Measurements from ENCODE around the gene WDR7.

DNA sequence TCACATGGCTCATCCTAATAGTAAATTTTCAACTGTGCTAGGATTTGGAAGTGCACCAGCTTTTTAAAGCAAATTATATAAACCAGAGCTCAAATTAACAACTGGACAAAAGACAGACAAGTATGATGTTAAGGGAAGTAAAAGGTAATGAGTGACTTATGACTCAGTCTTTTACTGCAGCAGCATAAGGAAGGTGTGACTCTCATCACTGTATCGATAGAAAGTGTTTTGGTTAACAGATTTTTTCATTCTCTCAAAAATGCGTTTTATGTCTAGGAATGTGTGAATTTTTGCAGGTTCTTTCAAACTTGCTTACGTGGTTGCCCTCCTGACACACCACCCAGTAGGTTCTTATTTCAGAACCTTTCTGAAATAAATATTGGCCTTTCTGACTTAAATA lies 251.5 kb downstream of the WDR7 start:
- TF ChIP-seq, protein P1, sequence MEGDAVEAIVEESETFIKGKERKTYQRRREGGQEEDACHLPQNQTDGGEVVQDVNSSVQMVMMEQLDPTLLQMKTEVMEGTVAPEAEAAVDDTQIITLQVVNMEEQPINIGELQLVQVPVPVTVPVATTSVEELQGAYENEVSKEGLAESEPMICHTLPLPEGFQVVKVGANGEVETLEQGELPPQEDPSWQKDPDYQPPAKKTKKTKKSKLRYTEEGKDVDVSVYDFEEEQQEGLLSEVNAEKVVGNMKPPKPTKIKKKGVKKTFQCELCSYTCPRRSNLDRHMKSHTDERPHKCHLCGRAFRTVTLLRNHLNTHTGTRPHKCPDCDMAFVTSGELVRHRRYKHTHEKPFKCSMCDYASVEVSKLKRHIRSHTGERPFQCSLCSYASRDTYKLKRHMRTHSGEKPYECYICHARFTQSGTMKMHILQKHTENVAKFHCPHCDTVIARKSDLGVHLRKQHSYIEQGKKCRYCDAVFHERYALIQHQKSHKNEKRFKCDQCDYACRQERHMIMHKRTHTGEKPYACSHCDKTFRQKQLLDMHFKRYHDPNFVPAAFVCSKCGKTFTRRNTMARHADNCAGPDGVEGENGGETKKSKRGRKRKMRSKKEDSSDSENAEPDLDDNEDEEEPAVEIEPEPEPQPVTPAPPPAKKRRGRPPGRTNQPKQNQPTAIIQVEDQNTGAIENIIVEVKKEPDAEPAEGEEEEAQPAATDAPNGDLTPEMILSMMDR (IDR thresholded peaks at IDR 0.05) = no peak
- TF ChIP-seq POLR2A (IDR thresholded peaks at IDR 0.05) = no peak
